ENCODE measurements around the gene SNED1. TPM values are rescaled to one million over a fixed set of nuclear protein-coding genes. Genes with fewer than 3 reads are reported as not detected.

The SNED1 gene
- total and polyA plus RNA-seq, 9 of the 15 experiments (the other 6 are each of a cell fraction or from before 2014, with no cell fraction given): 0.03 to 0.07 (median 0.05) TPM; not detected in 5

DNA sequence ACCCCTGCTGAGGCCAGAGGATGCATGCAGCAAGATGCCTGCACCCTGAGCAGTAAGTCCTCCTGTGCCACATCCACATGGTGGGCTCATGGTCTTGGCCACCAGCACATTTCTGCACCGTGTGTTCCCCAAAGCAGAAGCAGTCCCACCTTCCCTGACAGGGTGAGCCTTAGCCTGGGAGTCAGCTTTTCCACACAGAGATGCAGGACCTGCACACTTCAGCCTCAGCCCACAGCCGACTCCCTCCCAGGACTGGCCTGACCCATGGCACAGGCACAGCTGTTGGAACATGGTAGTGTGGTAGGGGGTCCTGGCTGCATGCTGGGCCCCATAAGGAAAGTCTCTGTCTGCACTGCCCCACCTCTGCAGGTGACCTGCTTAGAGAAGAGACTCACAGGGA, 5.0 kb downstream of the SNED1 start:
- no peak for FAIRE-seq
- Histone ChIP-seq H3K4me3 (no peak overlapping the region), H3K36me3 (ENCODE audit: control insufficient read depth, insufficient read depth, low read length) (no peaks in the 10 kb centered on the region), H3K27ac (ENCODE audit: extremely low read depth, low read depth, low read length) (no peak overlapping the region), H3K4me2 (ENCODE audit: insufficient read depth, low read length) (no peak overlapping the region), H3K27me3 (ENCODE audit: control insufficient read depth in 2 of 2, insufficient read depth in 2 of 2, low read length in 2 of 2) (peaks cover 0 to 24% of the 10 kb centered on the region in 2 experiments; a peak in 2 of 5 replicates), H3K9me3 (replicated peaks; ENCODE audit: control insufficient read depth, insufficient read depth, low read depth, low read length) (no peaks in the 10 kb centered on the region), H3K4me1 (replicated peaks in 1 of 2; ENCODE audit: control insufficient read depth in 2 of 2, insufficient read depth in 2 of 2, low read length in 2 of 2) (peaks cover 0 to 11% of the 10 kb centered on the region in 2 experiments; a peak in 2 of 5 replicates), H4K20me1 (replicated peaks; ENCODE audit: control insufficient read depth, insufficient read depth, low read length) (no peaks in the 10 kb centered on the region; the same call in none of the 2 replicates), H3K9me1 (ENCODE audit: control insufficient read depth, insufficient read depth, low read length) (no peaks in the 10 kb centered on the region), H3K79me2 (ENCODE audit: control insufficient read depth, insufficient read depth, low read length) (no peaks in the 10 kb centered on the region), H2AFZ (ENCODE audit: low read depth, low read length) (no peak overlapping the region), H3K9ac (ENCODE audit: insufficient read depth in 1 of 2, low read depth in 2 of 2, low read length in 2 of 2) (no peak overlapping the region)
- in situ Hi-C loops (cut with MboI): no loop called here
- BruUV-seq (replicated peaks): no TSS peak
- no CpG with 5 or more reads among the region's 2 CpGs for WGBS (ENCODE audit: insufficient coverage, low coverage, missing lambda C conversion rate)
- no peak for DNase-seq (ENCODE audit: extremely low read depth in 1 of 4, low spot score in 3 of 4)
- ChIA-PET CTCF (ENCODE audit: low intra/inter-chr PET ratio) (no interaction called here), POLR2A (no interaction called here)
- no peak for ATAC-seq
- intact Hi-C loops (cut with micrococcal nuclease): no loop called here
- TF ChIP-seq PHF21A (IDR thresholded peaks at IDR 0.05; ENCODE audit: borderline replicate concordance, low read depth): no peak
- TF ChIP-seq, protein P1, sequence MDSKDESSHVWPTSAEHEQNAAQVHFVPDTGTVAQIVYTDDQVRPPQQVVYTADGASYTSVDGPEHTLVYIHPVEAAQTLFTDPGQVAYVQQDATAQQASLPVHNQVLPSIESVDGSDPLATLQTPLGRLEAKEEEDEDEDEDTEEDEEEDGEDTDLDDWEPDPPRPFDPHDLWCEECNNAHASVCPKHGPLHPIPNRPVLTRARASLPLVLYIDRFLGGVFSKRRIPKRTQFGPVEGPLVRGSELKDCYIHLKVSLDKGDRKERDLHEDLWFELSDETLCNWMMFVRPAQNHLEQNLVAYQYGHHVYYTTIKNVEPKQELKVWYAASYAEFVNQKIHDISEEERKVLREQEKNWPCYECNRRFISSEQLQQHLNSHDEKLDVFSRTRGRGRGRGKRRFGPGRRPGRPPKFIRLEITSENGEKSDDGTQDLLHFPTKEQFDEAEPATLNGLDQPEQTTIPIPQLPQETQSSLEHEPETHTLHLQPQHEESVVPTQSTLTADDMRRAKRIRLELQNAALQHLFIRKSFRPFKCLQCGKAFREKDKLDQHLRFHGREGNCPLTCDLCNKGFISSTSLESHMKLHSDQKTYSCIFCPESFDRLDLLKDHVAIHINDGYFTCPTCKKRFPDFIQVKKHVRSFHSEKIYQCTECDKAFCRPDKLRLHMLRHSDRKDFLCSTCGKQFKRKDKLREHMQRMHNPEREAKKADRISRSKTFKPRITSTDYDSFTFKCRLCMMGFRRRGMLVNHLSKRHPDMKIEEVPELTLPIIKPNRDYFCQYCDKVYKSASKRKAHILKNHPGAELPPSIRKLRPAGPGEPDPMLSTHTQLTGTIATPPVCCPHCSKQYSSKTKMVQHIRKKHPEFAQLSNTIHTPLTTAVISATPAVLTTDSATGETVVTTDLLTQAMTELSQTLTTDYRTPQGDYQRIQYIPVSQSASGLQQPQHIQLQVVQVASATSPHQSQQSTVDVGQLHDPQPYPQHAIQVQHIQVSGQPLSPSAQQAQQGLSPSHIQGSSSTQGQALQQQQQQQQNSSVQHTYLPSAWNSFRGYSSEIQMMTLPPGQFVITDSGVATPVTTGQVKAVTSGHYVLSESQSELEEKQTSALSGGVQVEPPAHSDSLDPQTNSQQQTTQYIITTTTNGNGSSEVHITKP (IDR thresholded peaks at IDR 0.05; ENCODE audit: partially characterized antibody): no peak
- no peak for TF ChIP-seq MTA1 (IDR thresholded peaks at IDR 0.05; ENCODE audit: borderline replicate concordance)
- TF ChIP-seq GTF2E2 (tag; IDR thresholded peaks at IDR 0.05): no peak
- no peak for TF ChIP-seq ZFP36 (IDR thresholded peaks at IDR 0.05; ENCODE audit: low read depth, low read length, partially characterized antibody)
- no peak for TF ChIP-seq POLR2AphosphoS5 (IDR thresholded peaks at IDR 0.05; ENCODE audit: control insufficient read depth, insufficient read depth, low read depth, low read length)
- TF ChIP-seq, protein P2, sequence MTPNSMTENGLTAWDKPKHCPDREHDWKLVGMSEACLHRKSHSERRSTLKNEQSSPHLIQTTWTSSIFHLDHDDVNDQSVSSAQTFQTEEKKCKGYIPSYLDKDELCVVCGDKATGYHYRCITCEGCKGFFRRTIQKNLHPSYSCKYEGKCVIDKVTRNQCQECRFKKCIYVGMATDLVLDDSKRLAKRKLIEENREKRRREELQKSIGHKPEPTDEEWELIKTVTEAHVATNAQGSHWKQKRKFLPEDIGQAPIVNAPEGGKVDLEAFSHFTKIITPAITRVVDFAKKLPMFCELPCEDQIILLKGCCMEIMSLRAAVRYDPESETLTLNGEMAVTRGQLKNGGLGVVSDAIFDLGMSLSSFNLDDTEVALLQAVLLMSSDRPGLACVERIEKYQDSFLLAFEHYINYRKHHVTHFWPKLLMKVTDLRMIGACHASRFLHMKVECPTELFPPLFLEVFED (CRISPR knock-in tag; conservative IDR thresholded peaks at IDR 0.05): no peak
- TF ChIP-seq, protein P3, sequence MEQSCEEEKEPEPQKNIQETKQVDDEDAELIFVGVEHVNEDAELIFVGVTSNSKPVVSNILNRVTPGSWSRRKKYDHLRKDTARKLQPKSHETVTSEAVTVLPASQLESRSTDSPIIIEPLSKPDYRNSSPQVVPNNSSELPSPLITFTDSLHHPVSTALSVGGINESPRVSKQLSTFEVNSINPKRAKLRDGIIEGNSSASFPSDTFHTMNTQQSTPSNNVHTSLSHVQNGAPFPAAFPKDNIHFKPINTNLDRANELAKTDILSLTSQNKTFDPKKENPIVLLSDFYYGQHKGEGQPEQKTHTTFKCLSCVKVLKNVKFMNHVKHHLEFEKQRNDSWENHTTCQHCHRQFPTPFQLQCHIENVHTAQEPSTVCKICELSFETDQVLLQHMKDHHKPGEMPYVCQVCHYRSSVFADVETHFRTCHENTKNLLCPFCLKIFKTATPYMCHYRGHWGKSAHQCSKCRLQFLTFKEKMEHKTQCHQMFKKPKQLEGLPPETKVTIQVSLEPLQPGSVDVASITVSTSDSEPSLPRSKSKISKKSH (CRISPR knock-in tag; IDR thresholded peaks at IDR 0.05): no peak
- no peak for TF ChIP-seq ZNF282 (CRISPR knock-in tag; IDR thresholded peaks at IDR 0.05)
- TF ChIP-seq, protein P4, sequence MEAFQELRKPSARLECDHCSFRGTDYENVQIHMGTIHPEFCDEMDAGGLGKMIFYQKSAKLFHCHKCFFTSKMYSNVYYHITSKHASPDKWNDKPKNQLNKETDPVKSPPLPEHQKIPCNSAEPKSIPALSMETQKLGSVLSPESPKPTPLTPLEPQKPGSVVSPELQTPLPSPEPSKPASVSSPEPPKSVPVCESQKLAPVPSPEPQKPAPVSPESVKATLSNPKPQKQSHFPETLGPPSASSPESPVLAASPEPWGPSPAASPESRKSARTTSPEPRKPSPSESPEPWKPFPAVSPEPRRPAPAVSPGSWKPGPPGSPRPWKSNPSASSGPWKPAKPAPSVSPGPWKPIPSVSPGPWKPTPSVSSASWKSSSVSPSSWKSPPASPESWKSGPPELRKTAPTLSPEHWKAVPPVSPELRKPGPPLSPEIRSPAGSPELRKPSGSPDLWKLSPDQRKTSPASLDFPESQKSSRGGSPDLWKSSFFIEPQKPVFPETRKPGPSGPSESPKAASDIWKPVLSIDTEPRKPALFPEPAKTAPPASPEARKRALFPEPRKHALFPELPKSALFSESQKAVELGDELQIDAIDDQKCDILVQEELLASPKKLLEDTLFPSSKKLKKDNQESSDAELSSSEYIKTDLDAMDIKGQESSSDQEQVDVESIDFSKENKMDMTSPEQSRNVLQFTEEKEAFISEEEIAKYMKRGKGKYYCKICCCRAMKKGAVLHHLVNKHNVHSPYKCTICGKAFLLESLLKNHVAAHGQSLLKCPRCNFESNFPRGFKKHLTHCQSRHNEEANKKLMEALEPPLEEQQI (IDR thresholded peaks at IDR 0.05): no peak
- TF ChIP-seq HDAC3 (IDR thresholded peaks at IDR 0.05; ENCODE audit: borderline replicate concordance, partially characterized antibody): no peak
